Measurements from ENCODE around the gene LANCL3. TPM values are rescaled to one million over a fixed set of nuclear protein-coding genes. Genes with fewer than 3 reads are reported as not detected.
"Not testable (repeated sequence)": the region's sequence is repeated elsewhere in the genome, so short reads cannot be mapped to it uniquely, and the experiment has no call there.

Gene LANCL3
- total and polyA plus RNA-seq, 2 donors (not counting 1 experiment from before 2014, with no cell fraction given): 0.04 to 0.12 TPM

DNA sequence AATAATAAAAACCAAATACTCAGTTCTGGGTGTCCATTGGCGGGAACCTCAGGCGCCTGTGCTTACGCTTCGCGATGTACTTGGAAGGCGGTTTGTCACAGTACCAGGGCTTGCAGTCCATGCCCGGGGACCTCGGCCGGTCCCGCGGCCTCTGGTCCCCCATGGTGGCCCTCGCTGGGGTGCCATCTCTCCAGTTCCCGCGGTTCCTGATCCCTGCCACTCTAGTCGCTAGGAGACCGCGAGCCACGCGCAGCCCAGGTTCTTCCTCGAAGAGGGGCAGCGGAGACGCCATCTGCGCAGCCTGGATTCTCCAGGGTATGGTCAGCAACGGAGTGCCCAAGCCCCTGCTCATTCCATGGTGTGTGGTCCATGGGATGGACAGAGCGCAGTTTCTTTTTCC, 26.4 kb upstream of the LANCL3 start:
- WGBS (ENCODE audit: insufficient coverage): 98% methylated on average over 24 of the region's 25 CpGs
- peaks cover 0 to 2% (median 0%) of the 10 kb centered on the region in 4 experiments for H3K27me3 ChIP-seq (replicated peaks in 1 of 4; ENCODE audit: control extremely low read depth in 1 of 4, control insufficient read depth in 3 of 4, insufficient read depth in 4 of 4, low read length in 3 of 4)
- no peak overlapping the region for H3K9ac ChIP-seq (ENCODE audit: low read length)
- intact Hi-C loops (cut with micrococcal nuclease): no loop called here
- no peaks in the 10 kb centered on the region for H3K36me3 ChIP-seq (replicated peaks in 1 of 2; ENCODE audit: control extremely low read depth in 1 of 2, control insufficient read depth in 1 of 2, extremely low read depth in 1 of 2, insufficient read depth in 2 of 2, low read length in 1 of 2)
- H3K4me3 ChIP-seq (ENCODE audit: control extremely low read depth in 1 of 5, extremely low read depth in 1 of 5, insufficient read depth in 1 of 5, low read depth in 2 of 5, low read length in 4 of 5): no peak overlapping the region
- no peaks in the 10 kb centered on the region for H3K9me3 Mint-ChIP-seq (ENCODE audit: insufficient read depth)
- H4K20me1 ChIP-seq (ENCODE audit: control insufficient read depth, insufficient read depth, low read length, poor library complexity, severe bottlenecking): no peaks in the 10 kb centered on the region
- H3K4me1 Mint-ChIP-seq: no peaks in the 10 kb centered on the region
- H3K79me2 ChIP-seq (ENCODE audit: control insufficient read depth, insufficient read depth, low read length): no peaks in the 10 kb centered on the region
- ChIA-PET CTCF (no interaction called here), POLR2A (no interaction called here)
- H3K27me3 Mint-ChIP-seq: peaks cover 1% of the 10 kb centered on the region
- peaks cover 0 to 11% (median 0%) of the 10 kb centered on the region in 3 donors for H3K9me3 ChIP-seq (ENCODE audit: control extremely low read depth in 1 of 3, control insufficient read depth in 2 of 3, insufficient read depth in 1 of 3, low read length in 2 of 3)
- H3K27ac Mint-ChIP-seq: no peak overlapping the region
- H2AFZ ChIP-seq (ENCODE audit: insufficient read depth, low read depth, low read length, poor library complexity, severe bottlenecking): no peak overlapping the region
- no peak overlapping the region for H3K4me2 ChIP-seq (replicated peaks; ENCODE audit: low read depth, low read length, poor library complexity, severe bottlenecking)
- H3K4me1 ChIP-seq (ENCODE audit: control insufficient read depth in 2 of 2, insufficient read depth in 2 of 2, low read length in 2 of 2): no peaks in the 10 kb centered on the region
- ATAC-seq (ENCODE audit: low read depth) (no peak), DNase-seq (no peak)
- no peak overlapping the region for H3K4me3 Mint-ChIP-seq
- H3K27ac ChIP-seq (ENCODE audit: low read length in 2 of 2): no peak overlapping the region
- TF ChIP-seq, protein P1, sequence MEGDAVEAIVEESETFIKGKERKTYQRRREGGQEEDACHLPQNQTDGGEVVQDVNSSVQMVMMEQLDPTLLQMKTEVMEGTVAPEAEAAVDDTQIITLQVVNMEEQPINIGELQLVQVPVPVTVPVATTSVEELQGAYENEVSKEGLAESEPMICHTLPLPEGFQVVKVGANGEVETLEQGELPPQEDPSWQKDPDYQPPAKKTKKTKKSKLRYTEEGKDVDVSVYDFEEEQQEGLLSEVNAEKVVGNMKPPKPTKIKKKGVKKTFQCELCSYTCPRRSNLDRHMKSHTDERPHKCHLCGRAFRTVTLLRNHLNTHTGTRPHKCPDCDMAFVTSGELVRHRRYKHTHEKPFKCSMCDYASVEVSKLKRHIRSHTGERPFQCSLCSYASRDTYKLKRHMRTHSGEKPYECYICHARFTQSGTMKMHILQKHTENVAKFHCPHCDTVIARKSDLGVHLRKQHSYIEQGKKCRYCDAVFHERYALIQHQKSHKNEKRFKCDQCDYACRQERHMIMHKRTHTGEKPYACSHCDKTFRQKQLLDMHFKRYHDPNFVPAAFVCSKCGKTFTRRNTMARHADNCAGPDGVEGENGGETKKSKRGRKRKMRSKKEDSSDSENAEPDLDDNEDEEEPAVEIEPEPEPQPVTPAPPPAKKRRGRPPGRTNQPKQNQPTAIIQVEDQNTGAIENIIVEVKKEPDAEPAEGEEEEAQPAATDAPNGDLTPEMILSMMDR (IDR thresholded peaks at IDR 0.05): no peak
- TF ChIP-seq EZH2 (IDR thresholded peaks at IDR 0.05; ENCODE audit: borderline replicate concordance, insufficient read depth, low read depth, low read length, poor library complexity, severe bottlenecking): no peak

DNA sequence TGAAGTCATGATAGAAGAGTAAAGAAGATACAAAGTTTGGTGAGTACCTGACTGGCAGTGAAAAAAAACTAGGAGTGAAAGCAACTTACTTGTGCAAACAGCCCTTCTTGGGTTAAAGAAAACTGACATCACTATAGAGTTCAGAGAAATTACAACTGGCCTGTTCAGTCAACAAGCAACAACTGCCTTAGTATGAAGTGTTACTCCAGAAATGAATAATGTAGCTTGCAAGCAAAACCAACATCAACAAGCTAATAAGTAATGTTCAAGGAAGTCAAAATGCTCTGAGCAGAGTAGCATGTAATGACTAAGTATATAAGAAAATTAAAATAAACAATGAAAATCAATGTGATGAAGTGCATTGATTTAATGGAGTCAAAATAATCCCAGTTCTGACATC, 21.8 kb upstream of the LANCL3 start:
- H3K9me3 Mint-ChIP-seq (ENCODE audit: insufficient read depth); H3K27ac Mint-ChIP-seq; H3K4me2 ChIP-seq (replicated peaks; ENCODE audit: low read depth, low read length, poor library complexity, severe bottlenecking); H3K27me3 ChIP-seq (replicated peaks in 1 of 4; ENCODE audit: control extremely low read depth in 1 of 4, control insufficient read depth in 3 of 4, insufficient read depth in 4 of 4, low read length in 3 of 4); ATAC-seq (ENCODE audit: low read depth); H3K27ac ChIP-seq (ENCODE audit: low read length in 2 of 2); H3K4me1 ChIP-seq (ENCODE audit: control insufficient read depth in 2 of 2, insufficient read depth in 2 of 2, low read length in 2 of 2); H3K9me3 ChIP-seq (ENCODE audit: control extremely low read depth in 1 of 3, control insufficient read depth in 2 of 3, insufficient read depth in 1 of 3, low read length in 2 of 3); DNase-seq; POLR2A ChIA-PET; H4K20me1 ChIP-seq (ENCODE audit: control insufficient read depth, insufficient read depth, low read length, poor library complexity, severe bottlenecking); H2AFZ ChIP-seq (ENCODE audit: insufficient read depth, low read depth, low read length, poor library complexity, severe bottlenecking); H3K27me3 Mint-ChIP-seq; H3K36me3 ChIP-seq (replicated peaks in 1 of 2; ENCODE audit: control extremely low read depth in 1 of 2, control insufficient read depth in 1 of 2, extremely low read depth in 1 of 2, insufficient read depth in 2 of 2, low read length in 1 of 2); H3K9ac ChIP-seq (ENCODE audit: low read length); intact Hi-C loops (cut with micrococcal nuclease); H3K4me1 Mint-ChIP-seq; CTCF ChIA-PET; H3K4me3 ChIP-seq (ENCODE audit: control extremely low read depth in 1 of 5, extremely low read depth in 1 of 5, insufficient read depth in 1 of 5, low read depth in 2 of 5, low read length in 4 of 5); H3K4me3 Mint-ChIP-seq; H3K79me2 ChIP-seq (ENCODE audit: control insufficient read depth, insufficient read depth, low read length): not testable (repeated sequence)

Data from B cell (primary cell).